Measurements from ENCODE around the gene PRKX. TPM values are rescaled to one million over a fixed set of nuclear protein-coding genes. Genes with fewer than 3 reads are reported as not detected.
A peak's percentile ranks its signal among the peaks of the same experiment; 100 is the strongest.
"Not testable (repeated sequence)": the region's sequence is repeated elsewhere in the genome, so short reads cannot be mapped to it uniquely, and the experiment has no call there.

Gene PRKX
- total RNA-seq, 3 donors from 2014 or later (not counting 1 experiment from before 2014, with no cell fraction given): 44.9 to 131 (median 97.6) TPM

GRCh38 chrX:3653111-3653510 is 60.3 kb downstream of the PRKX start:
- Histone ChIP-seq H3K27me3 (ENCODE audit: control insufficient read depth, insufficient read depth, low read length) (no peaks in the 10 kb centered on the region), H3K36me3 (ENCODE audit: control insufficient read depth, insufficient read depth, low read length) (peaks cover 16% of the 10 kb centered on the region), H3K4me1 (ENCODE audit: control insufficient read depth, insufficient read depth, low read length) (no peaks in the 10 kb centered on the region), H3K27ac (ENCODE audit: low read length) (no peak overlapping the region), H3K4me3 (ENCODE audit: low read length) (no peak overlapping the region), H3K9me3 (ENCODE audit: control insufficient read depth, insufficient read depth, low read length) (no peaks in the 10 kb centered on the region)
- Mint-ChIP-seq H3K27ac (no peak overlapping the region), H3K36me3 (no peaks in the 10 kb centered on the region), H3K9me3 (no peaks in the 10 kb centered on the region), H3K4me1 (no peaks in the 10 kb centered on the region), H3K4me3 (no peak overlapping the region), H3K27me3 (ENCODE audit: low read depth in 2 of 2) (no peaks in the 10 kb centered on the region)
- 97% methylated on average over 9 of the region's 13 CpGs for whole genome bisulfite sequencing (ENCODE audit: insufficient coverage)
- ATAC-seq: no peak
- no peak for DNase-seq
- intact Hi-C loops (cut with micrococcal nuclease): loop anchor here (10.0 kb wide), 1 partner anchor 132 kb away; no protein-coding TSS in a partner anchor
- no peak for TF ChIP-seq CTCF (IDR thresholded peaks at IDR 0.05)

GRCh38 chrX:3651277-3651676 is 62.2 kb downstream of the PRKX start:
- peak in 1 of 3 donors; percentile 47 for ATAC-seq

GRCh38 chrX:3648084-3648483 is 65.4 kb downstream of the PRKX start:
- Histone ChIP-seq H3K9me3 (ENCODE audit: control insufficient read depth, insufficient read depth, low read length) (no peaks in the 10 kb centered on the region), H3K27me3 (ENCODE audit: control insufficient read depth, insufficient read depth, low read length) (no peaks in the 10 kb centered on the region), H3K4me3 (ENCODE audit: low read length) (no peak overlapping the region), H3K27ac (ENCODE audit: low read length) (no peak overlapping the region), H3K4me1 (ENCODE audit: control insufficient read depth, insufficient read depth, low read length) (no peaks in the 10 kb centered on the region), H3K36me3 (ENCODE audit: control insufficient read depth, insufficient read depth, low read length) (peaks cover 7% of the 10 kb centered on the region)
- intact Hi-C loops (cut with micrococcal nuclease): no loop called here
- Mint-ChIP-seq H3K27ac (peak overlapping the region in 1 of 2 donors; percentile 54), H3K27me3 (ENCODE audit: low read depth in 2 of 2) (no peaks in the 10 kb centered on the region), H3K4me1 (peaks cover 0 to 6% of the 10 kb centered on the region in 2 donors), H3K4me3 (no peak overlapping the region), H3K9me3 (no peaks in the 10 kb centered on the region), H3K36me3 (no peaks in the 10 kb centered on the region)
- no peak for ATAC-seq
- WGBS (ENCODE audit: insufficient coverage): 100% methylated on average over 2 of the region's 2 CpGs
- TF ChIP-seq CTCF (IDR thresholded peaks at IDR 0.05): no peak
- no peak for DNase-seq

More at GRCh38 chrX:3651277-3651676, 62.2 kb downstream of the PRKX start:
- H3K4me3 ChIP-seq (ENCODE audit: low read length): no peak overlapping the region
- peaks cover 13% of the 10 kb centered on the region for H3K36me3 ChIP-seq (ENCODE audit: control insufficient read depth, insufficient read depth, low read length)
- Mint-ChIP-seq H3K36me3 (no peaks in the 10 kb centered on the region), H3K9me3 (no peaks in the 10 kb centered on the region), H3K4me3 (no peak overlapping the region), H3K27me3 (ENCODE audit: low read depth in 2 of 2) (no peaks in the 10 kb centered on the region), H3K27ac (peak overlapping the region in 1 of 2 donors; percentile 42), H3K4me1 (peaks cover 0 to 5% of the 10 kb centered on the region in 2 donors)
- H3K9me3 ChIP-seq (ENCODE audit: control insufficient read depth, insufficient read depth, low read length): no peaks in the 10 kb centered on the region
- WGBS (ENCODE audit: insufficient coverage): no CpG with 5 or more reads among the region's 3 CpGs
- peak in 1 of 2 donors; percentile 49 for DNase-seq
- intact Hi-C loops (cut with micrococcal nuclease): loop anchor here (1.0 to 10.0 kb wide), 2 partner anchors 134 to 161 kb away; no protein-coding TSS in a partner anchor
- no peaks in the 10 kb centered on the region for H3K4me1 ChIP-seq (ENCODE audit: control insufficient read depth, insufficient read depth, low read length)
- H3K27me3 ChIP-seq (ENCODE audit: control insufficient read depth, insufficient read depth, low read length): no peaks in the 10 kb centered on the region
- peak; percentile 63 for TF ChIP-seq CTCF (IDR thresholded peaks at IDR 0.05)
- no peak overlapping the region for H3K27ac ChIP-seq (ENCODE audit: low read length)

- ATAC-seq; H3K36me3 Mint-ChIP-seq; H3K27me3 Mint-ChIP-seq (ENCODE audit: low read depth in 2 of 2); H3K4me3 ChIP-seq (ENCODE audit: low read length); H3K36me3 ChIP-seq (ENCODE audit: control insufficient read depth, insufficient read depth, low read length); H3K4me3 Mint-ChIP-seq; DNase-seq; H3K4me1 ChIP-seq (ENCODE audit: control insufficient read depth, insufficient read depth, low read length); H3K9me3 ChIP-seq (ENCODE audit: control insufficient read depth, insufficient read depth, low read length); H3K27ac ChIP-seq (ENCODE audit: low read length); H3K9me3 Mint-ChIP-seq; H3K27me3 ChIP-seq (ENCODE audit: control insufficient read depth, insufficient read depth, low read length): not testable (repeated sequence)
- WGBS (ENCODE audit: insufficient coverage): 94% methylated on average over 11 of the region's 23 CpGs
- Mint-ChIP-seq H3K27ac (peak overlapping the region in 1 of 2 donors; percentile 60), H3K4me1 (peaks cover 5 to 13% of the 10 kb centered on the region in 2 donors)
- intact Hi-C loops (cut with micrococcal nuclease): loop anchor here (5.0 to 10.0 kb wide), 2 partner anchors 605 to 763 kb away; no protein-coding TSS in a partner anchor
These were observed 73.4 kb downstream of the PRKX start for GRCh38 chrX:3639858-3640631.
